Right hindlimb (tissue), 1 donor: Measurements from ENCODE around the gene IGFBPL1.

Experiments
- DNase-seq: peaks from one replicate; pipeline ENCODE4 v3.0.0-alpha.2; 2018

Gene IGFBPL1

GRCh38 chr9:38376021-38376670 lies 48.1 kb downstream of the IGFBPL1 start:
- no peak for DNase-seq

- no peak for DNase-seq
These were observed 48.7 kb downstream of the IGFBPL1 start for GRCh38 chr9:38375572-38375963.

GRCh38 chr9:38374847-38375571 lies 49.2 kb downstream of the IGFBPL1 start:
- no peak for DNase-seq

GRCh38 chr9:38373679-38374078 lies 50.6 kb downstream of the IGFBPL1 start:
- no peak for DNase-seq

DNA sequence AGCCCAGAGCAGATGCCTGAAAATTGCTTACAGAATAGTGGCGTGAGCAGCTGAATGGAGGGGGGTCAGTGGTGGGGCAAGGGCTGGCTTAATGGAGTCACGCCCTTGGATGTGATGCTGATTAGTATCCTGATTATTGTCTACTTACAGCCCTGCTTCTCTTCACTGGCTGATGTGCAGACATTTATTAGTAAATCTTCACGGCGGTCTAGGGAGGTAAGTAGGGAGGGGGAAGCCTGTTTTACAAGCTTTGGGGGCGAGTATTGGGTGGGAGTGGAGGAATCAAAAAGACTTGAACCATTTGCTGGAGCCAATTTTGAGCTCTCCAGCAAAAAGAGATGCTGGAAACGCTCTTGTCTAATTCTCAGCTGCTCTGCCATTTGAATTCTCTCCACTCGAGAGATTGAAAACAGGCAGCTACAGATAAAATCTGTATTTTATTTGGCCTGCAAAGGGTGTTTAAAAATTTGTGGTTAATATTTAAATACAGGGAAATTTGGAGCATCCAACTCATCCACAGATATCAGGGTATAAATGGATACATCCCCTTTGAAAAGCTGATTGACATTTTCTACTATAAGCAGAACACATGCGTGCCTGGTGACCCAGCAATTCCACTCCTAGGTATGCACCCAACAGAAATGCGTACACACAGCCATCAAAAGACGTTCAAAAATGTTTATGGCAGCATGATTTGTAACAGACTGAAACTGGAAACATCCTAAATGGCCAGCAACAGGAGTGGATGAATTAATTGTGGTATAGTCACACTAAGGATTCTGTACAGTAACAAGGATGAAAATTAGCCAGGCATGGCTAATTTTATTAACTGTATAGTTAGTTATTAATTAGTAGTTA lies 51.3 kb downstream of the IGFBPL1 start:
- DNase-seq: no peak

GRCh38 chr9:38371495-38371894 lies 52.8 kb downstream of the IGFBPL1 start:
- DNase-seq: no peak

DNA sequence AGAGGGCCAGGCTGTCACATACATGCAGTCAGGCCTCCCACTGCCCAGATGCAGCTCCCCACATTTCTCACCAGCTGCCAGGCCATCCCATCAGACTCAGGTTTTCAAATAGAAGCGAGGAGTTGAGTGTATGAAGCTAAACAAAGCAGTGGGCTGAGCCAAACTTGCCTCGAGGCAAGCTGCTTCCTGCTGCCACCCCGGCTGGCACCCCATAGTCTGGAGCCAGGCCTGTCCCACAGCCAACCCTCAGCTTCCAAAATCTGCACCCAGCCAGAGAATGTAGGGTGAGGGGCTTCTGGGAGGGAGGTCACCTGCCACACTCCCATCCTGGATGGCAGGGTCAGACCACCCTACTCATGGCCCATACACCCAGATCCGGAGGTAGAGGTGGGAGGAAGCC lies 54.1 kb downstream of the IGFBPL1 start:
- DNase-seq: no peak

DNA sequence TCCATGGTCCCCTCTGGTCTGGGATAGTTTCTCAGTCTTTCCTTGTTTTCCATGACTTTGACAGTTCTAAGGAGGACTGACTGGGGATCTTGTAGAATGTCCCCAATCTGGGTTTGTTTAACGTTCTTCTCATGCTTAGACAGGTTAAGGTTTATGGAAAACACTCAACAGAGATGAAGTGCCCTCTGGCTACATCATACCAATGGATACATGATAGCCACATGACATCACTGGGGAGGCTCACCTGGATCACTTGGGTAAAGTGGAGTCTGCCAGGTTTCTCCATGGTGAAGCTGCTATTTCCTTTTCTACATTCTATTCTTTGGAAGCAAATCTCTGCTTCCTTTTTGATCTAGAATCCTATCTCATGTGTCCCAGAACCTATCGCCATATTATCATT lies 55.5 kb downstream of the IGFBPL1 start:
- no peak for DNase-seq

GRCh38 chr9:38367898-38368297 lies 56.4 kb downstream of the IGFBPL1 start:
- no peak for DNase-seq

- DNase-seq: no peak
These were observed 60.7 kb downstream of the IGFBPL1 start for GRCh38 chr9:38363589-38363925.

- DNase-seq: peak; percentile 59
These were observed 61.2 kb downstream of the IGFBPL1 start for GRCh38 chr9:38362852-38363588.

DNA sequence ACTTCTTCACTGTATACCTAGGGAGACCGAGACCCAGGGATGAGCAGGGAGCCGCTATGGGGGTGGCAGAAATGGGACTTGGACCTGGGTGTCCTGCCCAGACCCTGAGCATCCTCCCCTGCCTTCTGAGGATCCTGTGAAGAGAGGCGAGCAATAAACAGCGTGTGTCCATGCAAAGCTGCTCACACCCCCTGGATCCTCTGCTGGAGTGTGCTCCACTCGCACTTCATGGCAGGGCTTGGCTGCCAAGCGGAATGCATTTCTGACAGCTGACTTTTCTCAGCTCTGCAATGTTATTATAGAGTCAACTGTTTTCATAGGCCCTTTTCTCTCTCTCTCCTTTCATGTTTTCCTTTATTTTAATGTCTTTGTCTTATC lies 62.8 kb downstream of the IGFBPL1 start:
- no peak for DNase-seq

DNA sequence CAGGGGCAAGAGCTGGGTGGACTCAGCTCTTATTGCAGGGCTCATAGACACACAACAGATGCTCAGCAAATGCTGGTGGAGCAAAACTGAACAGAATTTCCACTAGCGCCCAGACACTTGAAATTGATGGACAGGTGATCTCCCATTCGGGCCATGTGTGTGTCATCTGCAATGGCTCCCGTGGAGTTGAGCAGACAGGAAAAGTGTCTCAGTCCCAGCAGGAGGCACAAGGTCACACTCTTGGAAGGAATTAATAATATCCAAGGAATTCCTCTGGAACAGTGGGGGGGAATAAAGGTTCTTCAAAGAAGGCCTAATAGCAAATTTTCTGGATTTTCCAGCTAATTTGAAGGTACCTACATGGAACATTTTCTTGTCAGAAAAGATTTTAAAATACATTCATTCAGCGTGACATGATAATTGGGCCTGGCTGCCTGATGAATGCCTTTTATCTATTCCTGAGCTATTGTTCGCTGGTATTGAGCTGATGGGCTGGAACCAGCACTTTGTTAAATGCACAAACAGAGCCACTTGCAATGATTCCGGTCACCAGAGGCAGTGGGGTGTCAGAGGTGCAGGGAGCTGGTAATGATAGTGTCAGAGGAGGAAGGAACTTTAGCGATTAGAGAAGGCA lies 63.3 kb downstream of the IGFBPL1 start:
- no peak for DNase-seq

GRCh38 chr9:38359689-38360385 lies 64.4 kb downstream of the IGFBPL1 start:
- DNase-seq: no peak

GRCh38 chr9:38359297-38359653 lies 65.0 kb downstream of the IGFBPL1 start:
- DNase-seq: no peak

GRCh38 chr9:38358390-38359296 lies 65.6 kb downstream of the IGFBPL1 start:
- DNase-seq: no peak

DNA sequence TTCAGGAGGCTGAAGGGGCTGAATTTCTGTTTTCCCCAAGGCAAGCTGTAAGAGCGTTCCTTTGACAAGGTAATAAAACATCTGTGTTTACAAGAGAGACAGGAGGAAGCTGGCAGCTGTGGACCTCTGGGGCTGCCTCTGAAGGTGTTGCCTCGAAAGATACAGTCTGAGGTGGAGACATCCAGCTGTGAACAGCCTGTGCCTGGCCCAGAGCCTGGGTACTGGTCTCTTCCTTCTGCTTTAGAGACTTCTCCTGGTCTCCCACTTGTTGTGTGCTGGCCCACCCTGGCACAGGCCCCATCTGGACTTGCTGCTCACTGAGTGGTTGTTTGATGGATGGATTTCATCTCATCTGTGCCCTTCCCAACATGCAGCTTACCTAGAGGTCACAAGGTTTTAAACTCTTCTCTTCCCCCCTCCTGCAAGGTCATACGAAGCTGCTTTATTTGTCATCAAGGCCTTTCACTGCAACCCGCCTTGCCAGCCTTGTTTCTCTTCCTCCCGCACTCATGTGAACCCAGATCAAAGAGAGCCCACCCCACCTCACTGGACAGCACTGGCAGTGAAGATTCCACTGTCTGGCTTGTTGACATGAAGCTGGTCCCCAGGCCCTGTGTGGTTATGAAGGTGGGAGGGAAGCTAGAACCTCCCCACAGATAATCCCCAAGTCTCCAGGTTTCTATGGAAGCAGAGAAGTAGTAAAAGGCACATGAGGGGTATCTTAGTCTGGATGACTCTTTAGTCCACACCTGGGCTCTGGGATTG lies 66.7 kb downstream of the IGFBPL1 start:
- DNase-seq: no peak

- no peak for DNase-seq
These were observed 67.4 kb downstream of the IGFBPL1 start for GRCh38 chr9:38356851-38357250.
